H1 (cell line): ENCODE results near the gene AKIRIN2. TPM values are rescaled to one million over a fixed set of nuclear protein-coding genes. Genes with fewer than 3 reads are reported as not detected.

Source experiments
- CHD2 ChIP-seq: IDR thresholded peaks from 2 replicates; pipeline ENCODE4 v1.6.1; 2012; ENCODE audit warnings: low read length, improper control_type of control experiment
- KDM4A ChIP-seq: IDR thresholded peaks from one replicate; pipeline ENCODE4 v1.7.1; 2012; ENCODE audit warnings: low read depth, mild to moderate bottlenecking, moderate library complexity, low read length, inconsistent platforms; ENCODE audit not compliant: severe bottlenecking
- SAP30 ChIP-seq: fragments of 300-600 bp; sonication (generic); IDR thresholded peaks from 2 replicates; pipeline ENCODE4 v1.7.1; 2012; ENCODE audit warnings: low read length, moderate library complexity, mild to moderate bottlenecking, inconsistent platforms; ENCODE audit not compliant: insufficient read depth, insufficient replicate concordance
- SIX5 ChIP-seq: IDR thresholded peaks from 2 replicates; pipeline ENCODE4 v1.6.1; 2011; ENCODE audit warnings: mild to moderate bottlenecking, low read depth, low read length
- polyA plus RNA-seq, 7 experiments: library from polyadenylated mRNA; depleted of rRNA in 3 of 7; stranded (reverse) in 5 of 7; unstranded in 2 of 7; fragments of >200 nt in 5 of 7; fragments of 200-250 nt in 2 of 7; gene quantifications; 1 replicate in 5 of 7; 2 replicates in 1 of 7; 4 replicates in 1 of 7; pipeline versions ENCODE4 v1.2.1 to v1.2.3, GENCODE V29; 2011 to 2013; ENCODE audit warnings: missing spikeins in 2 of 7, mixed read lengths in 2 of 7
- total RNA-seq: library from RNA; stranded (reverse); fragmentation: NEBNext Ultra II Directional; extraction: Animal tissue kit (Norgen Biotek cat#: 25700); gene quantifications from 2 replicates; pipeline ENCODE4 v1.2.1, GENCODE V29; 2021

Gene AKIRIN2
- total and polyA plus RNA-seq, 2 of the 8 experiments (the other 6 are each of a cell fraction or from before 2014, with no cell fraction given), result 35.6 to 75.3 TPM

DNA sequence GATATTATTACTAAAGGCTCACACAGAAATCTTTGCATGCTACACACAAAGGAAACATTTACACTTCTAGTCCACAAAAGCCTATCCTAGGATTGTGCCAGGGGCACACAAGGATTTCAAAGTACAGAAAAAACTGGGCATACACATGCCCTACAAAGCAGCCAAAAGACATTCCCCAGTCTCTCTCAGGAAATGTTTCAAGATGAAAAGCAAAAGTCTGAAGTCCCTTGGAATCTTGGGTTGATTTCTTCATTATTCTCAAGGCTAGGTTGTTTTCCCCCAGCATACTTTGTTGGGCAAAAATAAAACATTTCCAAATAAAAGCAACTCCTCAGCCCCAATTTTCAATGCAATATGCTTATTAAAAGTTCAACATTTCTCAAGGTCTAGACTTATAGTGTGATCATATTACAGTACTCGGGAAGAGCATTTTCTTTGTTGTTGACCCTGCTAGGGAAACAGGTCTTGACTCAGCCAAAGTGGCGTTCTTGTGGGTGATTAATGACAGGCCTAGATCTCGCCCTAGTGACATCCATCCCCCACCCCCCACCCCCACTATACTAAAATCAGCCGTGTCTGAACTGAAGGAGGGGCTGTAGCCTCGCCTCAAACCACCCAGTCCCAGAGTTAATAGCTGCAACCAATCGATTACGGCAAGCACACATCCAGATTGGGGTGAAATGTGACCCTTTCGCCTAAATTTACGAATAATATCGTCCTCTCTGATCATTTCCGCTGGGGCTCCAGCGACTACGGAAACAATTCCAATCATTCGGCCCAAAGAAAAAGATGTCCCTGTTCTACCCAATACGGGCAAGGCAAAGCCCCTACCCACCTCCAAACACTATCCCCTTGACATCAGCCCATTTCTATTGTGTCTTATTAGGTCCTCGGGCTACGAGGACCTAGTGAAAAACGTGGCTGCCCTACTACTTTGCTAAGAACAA is 1.4 kb downstream of the AKIRIN2 start (continued):
- TF ChIP-seq SIX5 (no peak), KDM4A (no peak), CHD2 (no peak), SAP30 (peak; percentile 58)
